HepG2 (cell line): Measurements from ENCODE around the gene PDPK1. TPM values are rescaled to one million over a fixed set of nuclear protein-coding genes. Genes with fewer than 3 reads are reported as not detected.

Experiments used
- ARHGAP35 ChIP-seq: sonication (generic); formaldehyde crosslinking; IDR thresholded peaks from 2 replicates; pipeline ENCODE4 v1.9.0; 2022; ENCODE audit warnings: mild to moderate bottlenecking, inconsistent platforms, moderate library complexity, missing genetic modification reagents, borderline replicate concordance
- ASH2L ChIP-seq: fragments of 300-600, 200-600 bp; sonication (generic); IDR thresholded peaks from 2 replicates; pipeline ENCODE4 v1.7.0; 2017; ENCODE audit warnings: low read depth, mild to moderate bottlenecking, moderate library complexity, mixed read lengths, low read length; ENCODE audit not compliant: insufficient read length
- EP300 ChIP-seq, 3 experiments: sonication (generic) in 1 of 3; formaldehyde crosslinking in 1 of 3; IDR thresholded peaks; 2 replicates each; pipeline versions ENCODE4 v1.5.1 to v1.6.1; 2011 to 2020; ENCODE audit warnings: low read depth in 2 of 3, low read length in 2 of 3, borderline replicate concordance in 1 of 3, improper control_type of control experiment in 1 of 3, mild to moderate bottlenecking in 1 of 3, missing genetic modification reagents in 1 of 3, moderate library complexity in 1 of 3
- HIVEP1 ChIP-seq: sonication (generic); formaldehyde crosslinking; IDR thresholded peaks from 2 replicates; pipeline ENCODE4 v1.4.0; 2020; ENCODE audit warnings: mild to moderate bottlenecking, missing genetic modification reagents
- HNF4G ChIP-seq, 2 experiments: sonication (generic) in 1 of 2; formaldehyde crosslinking in 1 of 2; IDR thresholded peaks; 2 replicates each; pipeline versions ENCODE4 v1.4.0 to v1.6.1; 2011 to 2020; ENCODE audit warnings: borderline replicate concordance in 2 of 2, low read depth in 2 of 2, mild to moderate bottlenecking in 2 of 2, low read length in 1 of 2, missing genetic modification reagents in 1 of 2, moderate library complexity in 1 of 2
- ISL2 ChIP-seq: sonication (generic); formaldehyde crosslinking; IDR thresholded peaks from 2 replicates; pipeline ENCODE4 v1.5.0; 2020; ENCODE audit warnings: missing genetic modification reagents
- MAFK ChIP-seq, 2 experiments: IDR thresholded peaks in 1 of 2; conservative IDR thresholded peaks in 1 of 2; 2 replicates each; pipeline ENCODE4 v1.6.1; 2011; ENCODE audit warnings: improper control_type of control experiment in 2 of 2, low read length in 2 of 2
- MYC ChIP-seq: sonication (generic); formaldehyde crosslinking; IDR thresholded peaks from 2 replicates; pipeline ENCODE4 v1.9.0; 2021; ENCODE audit warnings: missing genetic modification reagents, borderline replicate concordance
- POLR2G ChIP-seq: fragments of 200-400 bp; formaldehyde crosslinking; IDR thresholded peaks from 2 replicates; pipeline ENCODE4 v1.6.1; 2018; ENCODE audit warnings: mild to moderate bottlenecking, low read depth, low read length, moderate library complexity
- SALL2 ChIP-seq: sonication (generic); formaldehyde crosslinking; IDR thresholded peaks from 2 replicates; pipeline ENCODE4 v1.8.1; 2023; ENCODE audit warnings: mild to moderate bottlenecking, missing genetic modification reagents, inconsistent platforms
- TCF12 ChIP-seq, 2 experiments: fragments of 450-650 bp in 1 of 2; sonication (generic) in 1 of 2; formaldehyde crosslinking in 1 of 2; IDR thresholded peaks; 2 replicates each; pipeline versions ENCODE4 v1.6.1 to v1.8.0; 2017 to 2022; ENCODE audit warnings: antibody characterized with exemption in 1 of 2, mild to moderate bottlenecking in 1 of 2, missing genetic modification reagents in 1 of 2, moderate library complexity in 1 of 2
- XRCC5 ChIP-seq: fragments of 200-400 bp; formaldehyde crosslinking; optimal IDR thresholded peaks from 2 replicates; pipeline ENCODE3; 2017; ENCODE audit warnings: mild to moderate bottlenecking, low read length
- ZNF205 ChIP-seq: IDR thresholded peaks from 2 replicates; pipeline ENCODE4 v1.6.1; 2018; ENCODE audit warnings: missing biosample characterization, missing genetic modification reagents
- ZNF264 ChIP-seq: sonication (generic); formaldehyde crosslinking; IDR thresholded peaks from 2 replicates; pipeline ENCODE4 v1.4.0; 2020; ENCODE audit warnings: missing genetic modification reagents
- ZNF33A ChIP-seq: sonication (generic); formaldehyde crosslinking; IDR thresholded peaks from 2 replicates; pipeline ENCODE4 v1.5.1; 2020; ENCODE audit warnings: missing genetic modification reagents, mild to moderate bottlenecking, moderate library complexity, borderline replicate concordance
- ZNF451 ChIP-seq: sonication (generic); formaldehyde crosslinking; IDR thresholded peaks from 2 replicates; pipeline ENCODE4 v1.5.0; 2020; ENCODE audit warnings: mild to moderate bottlenecking, missing genetic modification reagents
- ZNF749 ChIP-seq: sonication (generic); formaldehyde crosslinking; IDR thresholded peaks from 2 replicates; pipeline ENCODE4 v1.8.0; 2022; ENCODE audit warnings: mild to moderate bottlenecking, missing genetic modification reagents, moderate library complexity, borderline replicate concordance
- polyA plus RNA-seq, 8 experiments: library from polyadenylated mRNA; depleted of rRNA in 3 of 8; stranded (reverse) in 7 of 8; unstranded in 1 of 8; fragments of >200 nt; fragmentation: Illumina TruSeq in 4 of 8; extraction: Trizol in 4 of 8; gene quantifications; 2 replicates each; pipeline versions ENCODE4 v1.2.1 to v1.2.3, GENCODE V29; 2011 to 2016; ENCODE audit warnings: low read depth in 4 of 8, missing spikeins in 1 of 8, mixed read lengths in 1 of 8; ENCODE audit not compliant: insufficient read depth in 1 of 8
- total RNA-seq, 5 experiments: library from RNA; depleted of rRNA; stranded (reverse); fragments of >200 nt; fragmentation: Illumina TruSeq; extraction: Trizol; gene quantifications; 2 replicates each; pipeline ENCODE4 v1.2.3, GENCODE V29; 2016; ENCODE audit warnings: low read depth in 1 of 5
- TF ChIP-seq, protein P1 (sequence below): sonication (generic); formaldehyde crosslinking; IDR thresholded peaks from 2 replicates; pipeline ENCODE4 v1.5.0; 2020; ENCODE audit warnings: missing genetic modification reagents
- TF ChIP-seq, protein P2 (sequence below): sonication (generic); formaldehyde crosslinking; IDR thresholded peaks from 2 replicates; pipeline ENCODE4 v1.4.0; 2020; ENCODE audit warnings: missing genetic modification reagents
- TF ChIP-seq, protein P3 (sequence below): sonication (generic); formaldehyde crosslinking; IDR thresholded peaks from 2 replicates; pipeline ENCODE4 v1.4.0; 2020; ENCODE audit warnings: missing genetic modification reagents
- TF ChIP-seq, protein P4 (sequence below): sonication (generic); formaldehyde crosslinking; conservative IDR thresholded peaks from 2 replicates; pipeline ENCODE4 v1.4.0; 2020; ENCODE audit warnings: missing genetic modification reagents

The PDPK1 gene
- total and polyA plus RNA-seq, 2 of the 13 experiments (the other 11 are each of a cell fraction or from before 2014, with no cell fraction given) = 59.6 to 129 TPM

DNA sequence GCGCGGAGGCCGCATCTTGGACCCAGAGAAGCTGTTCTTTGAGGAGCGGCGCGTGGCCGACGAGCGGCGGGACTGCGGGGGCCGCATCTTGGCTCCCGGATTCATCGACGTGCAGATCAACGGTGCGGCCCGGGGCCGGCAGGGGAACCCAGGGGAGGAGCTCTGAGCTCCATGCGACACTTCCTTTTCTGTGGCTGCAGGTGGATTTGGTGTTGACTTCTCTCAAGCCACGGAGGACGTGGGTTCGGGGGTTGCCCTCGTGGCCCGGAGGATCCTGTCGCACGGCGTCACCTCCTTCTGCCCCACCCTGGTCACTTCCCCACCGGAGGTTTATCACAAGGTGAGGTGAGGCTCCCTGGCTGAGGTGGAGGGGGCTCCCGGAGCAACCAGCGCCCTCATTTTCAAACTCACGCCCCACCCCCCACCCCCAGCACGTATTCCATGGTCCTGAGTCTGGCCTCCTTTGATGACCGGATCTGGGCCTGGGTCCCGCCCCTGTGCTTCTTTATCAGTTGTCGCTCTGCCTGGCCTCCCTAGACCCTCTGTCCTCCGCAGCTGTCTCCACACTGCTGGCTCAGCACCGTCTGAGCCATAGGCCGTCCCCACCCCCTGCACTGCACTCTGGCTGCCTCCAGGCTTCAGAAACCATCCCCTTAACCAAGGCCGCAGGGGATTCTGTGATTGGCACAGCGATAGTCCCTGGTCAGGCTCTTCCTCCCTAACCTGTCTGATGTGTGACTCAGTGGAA, 16.9 kb upstream of the PDPK1 start (continued):
- peak; percentile 61 to 74 for TF ChIP-seq MAFK (conservative IDR thresholded peaks at IDR 0.05 in 1 of 2, IDR thresholded peaks at IDR 0.05 in 1 of 2; ENCODE audit: low read length in 2 of 2)
- no peak for TF ChIP-seq ZNF33A (CRISPR knock-in tag)
- TF ChIP-seq HIVEP1 = peak; percentile 40; the same call in 1 of the 2 replicates
- TF ChIP-seq ZNF451 = no peak
- TF ChIP-seq MYC = peak; percentile 47; the same call in 1 of the 2 replicates
- no peak for TF ChIP-seq TCF12 (IDR thresholded peaks at IDR 0.05)
- no peak for TF ChIP-seq TCF12 (CRISPR knock-in tag; IDR thresholded peaks at IDR 0.05)
- no peak for TF ChIP-seq ZNF749 (CRISPR knock-in tag)
- TF ChIP-seq, protein P1, sequence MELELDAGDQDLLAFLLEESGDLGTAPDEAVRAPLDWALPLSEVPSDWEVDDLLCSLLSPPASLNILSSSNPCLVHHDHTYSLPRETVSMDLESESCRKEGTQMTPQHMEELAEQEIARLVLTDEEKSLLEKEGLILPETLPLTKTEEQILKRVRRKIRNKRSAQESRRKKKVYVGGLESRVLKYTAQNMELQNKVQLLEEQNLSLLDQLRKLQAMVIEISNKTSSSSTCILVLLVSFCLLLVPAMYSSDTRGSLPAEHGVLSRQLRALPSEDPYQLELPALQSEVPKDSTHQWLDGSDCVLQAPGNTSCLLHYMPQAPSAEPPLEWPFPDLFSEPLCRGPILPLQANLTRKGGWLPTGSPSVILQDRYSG (CRISPR knock-in tag) = no peak
- TF ChIP-seq, protein P2, sequence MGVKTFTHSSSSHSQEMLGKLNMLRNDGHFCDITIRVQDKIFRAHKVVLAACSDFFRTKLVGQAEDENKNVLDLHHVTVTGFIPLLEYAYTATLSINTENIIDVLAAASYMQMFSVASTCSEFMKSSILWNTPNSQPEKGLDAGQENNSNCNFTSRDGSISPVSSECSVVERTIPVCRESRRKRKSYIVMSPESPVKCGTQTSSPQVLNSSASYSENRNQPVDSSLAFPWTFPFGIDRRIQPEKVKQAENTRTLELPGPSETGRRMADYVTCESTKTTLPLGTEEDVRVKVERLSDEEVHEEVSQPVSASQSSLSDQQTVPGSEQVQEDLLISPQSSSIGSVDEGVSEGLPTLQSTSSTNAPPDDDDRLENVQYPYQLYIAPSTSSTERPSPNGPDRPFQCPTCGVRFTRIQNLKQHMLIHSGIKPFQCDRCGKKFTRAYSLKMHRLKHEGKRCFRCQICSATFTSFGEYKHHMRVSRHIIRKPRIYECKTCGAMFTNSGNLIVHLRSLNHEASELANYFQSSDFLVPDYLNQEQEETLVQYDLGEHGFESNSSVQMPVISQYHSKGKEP (CRISPR knock-in tag) = no peak
- 0 out of 2 replicates have a peak, but pooled peaks have one; percentile 17 for TF ChIP-seq ISL2 (CRISPR knock-in tag)
- TF ChIP-seq, protein P3, sequence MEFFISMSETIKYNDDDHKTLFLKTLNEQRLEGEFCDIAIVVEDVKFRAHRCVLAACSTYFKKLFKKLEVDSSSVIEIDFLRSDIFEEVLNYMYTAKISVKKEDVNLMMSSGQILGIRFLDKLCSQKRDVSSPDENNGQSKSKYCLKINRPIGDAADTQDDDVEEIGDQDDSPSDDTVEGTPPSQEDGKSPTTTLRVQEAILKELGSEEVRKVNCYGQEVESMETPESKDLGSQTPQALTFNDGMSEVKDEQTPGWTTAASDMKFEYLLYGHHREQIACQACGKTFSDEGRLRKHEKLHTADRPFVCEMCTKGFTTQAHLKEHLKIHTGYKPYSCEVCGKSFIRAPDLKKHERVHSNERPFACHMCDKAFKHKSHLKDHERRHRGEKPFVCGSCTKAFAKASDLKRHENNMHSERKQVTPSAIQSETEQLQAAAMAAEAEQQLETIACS (CRISPR knock-in tag) = no peak
- TF ChIP-seq XRCC5 = peak; percentile 72
- TF ChIP-seq ARHGAP35 (CRISPR knock-in tag) = no peak
- TF ChIP-seq ASH2L = peak; percentile 44
- peak; percentile 96 for TF ChIP-seq ZNF205
- TF ChIP-seq HNF4G (IDR thresholded peaks at IDR 0.05; ENCODE audit: borderline replicate concordance, low read depth, low read length) = no peak
- TF ChIP-seq HNF4G (CRISPR knock-in tag; IDR thresholded peaks at IDR 0.05; ENCODE audit: borderline replicate concordance, low read depth) = 0 out of 2 replicates have a peak, but pooled peaks have one; percentile 39
- TF ChIP-seq SALL2 (CRISPR knock-in tag) = no peak
- no peak for TF ChIP-seq EP300 (IDR thresholded peaks at IDR 0.05; ENCODE audit: low read depth in 2 of 2, low read length in 2 of 2)
- no peak for TF ChIP-seq EP300 (CRISPR knock-in tag; IDR thresholded peaks at IDR 0.05; ENCODE audit: borderline replicate concordance)
- no peak for TF ChIP-seq ZNF264 (CRISPR knock-in tag)
- peak; percentile 59 for TF ChIP-seq POLR2G
- TF ChIP-seq, protein P4, sequence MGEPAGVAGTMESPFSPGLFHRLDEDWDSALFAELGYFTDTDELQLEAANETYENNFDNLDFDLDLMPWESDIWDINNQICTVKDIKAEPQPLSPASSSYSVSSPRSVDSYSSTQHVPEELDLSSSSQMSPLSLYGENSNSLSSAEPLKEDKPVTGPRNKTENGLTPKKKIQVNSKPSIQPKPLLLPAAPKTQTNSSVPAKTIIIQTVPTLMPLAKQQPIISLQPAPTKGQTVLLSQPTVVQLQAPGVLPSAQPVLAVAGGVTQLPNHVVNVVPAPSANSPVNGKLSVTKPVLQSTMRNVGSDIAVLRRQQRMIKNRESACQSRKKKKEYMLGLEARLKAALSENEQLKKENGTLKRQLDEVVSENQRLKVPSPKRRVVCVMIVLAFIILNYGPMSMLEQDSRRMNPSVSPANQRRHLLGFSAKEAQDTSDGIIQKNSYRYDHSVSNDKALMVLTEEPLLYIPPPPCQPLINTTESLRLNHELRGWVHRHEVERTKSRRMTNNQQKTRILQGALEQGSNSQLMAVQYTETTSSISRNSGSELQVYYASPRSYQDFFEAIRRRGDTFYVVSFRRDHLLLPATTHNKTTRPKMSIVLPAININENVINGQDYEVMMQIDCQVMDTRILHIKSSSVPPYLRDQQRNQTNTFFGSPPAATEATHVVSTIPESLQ (CRISPR knock-in tag) = no peak
